Upper lobe of left lung (tissue), 6 donors: Measurements from ENCODE around the gene EGFL8. TPM values are rescaled to one million over a fixed set of nuclear protein-coding genes. Genes with fewer than 3 reads are reported as not detected.
A peak's percentile ranks its signal among the peaks of the same experiment; 100 is the strongest.

Source experiments
- ATAC-seq, 2 donors: fragments of 200-7000 bp; cut with Tn5 transposase; one replicate each; pipeline ENCODE4 v1.9.1; 2022; ENCODE audit warnings: mild to moderate bottlenecking in 2 of 2, moderate library complexity in 2 of 2; ENCODE audit not compliant: low FRiP score in 2 of 2
- DNase-seq, 2 donors: peaks; one replicate each; pipeline ENCODE4 v3.0.0-alpha.2; 2019 to 2020
- H3K27ac ChIP-seq, 4 donors: fragments of 200-600 bp; sonication (generic); one replicate each; pipeline ENCODE4 v1.5.1; 2016 to 2019
- H3K27me3 ChIP-seq, 4 donors: fragments of 200-600 bp; sonication (generic); one replicate each; pipeline ENCODE4 v1.5.1; 2017 to 2019
- H3K36me3 ChIP-seq, 4 donors: fragments of 200-600 bp; sonication (generic); one replicate each; pipeline ENCODE4 v1.5.1; 2016 to 2019
- H3K4me1 ChIP-seq, 4 donors: fragments of 200-600 bp; sonication (generic); one replicate each; pipeline ENCODE4 v1.5.1; 2018 to 2019
- H3K4me3 ChIP-seq, 4 donors: fragments of 200-600 bp; sonication (generic); one replicate each; pipeline ENCODE4 v1.5.1; 2017 to 2019; ENCODE audit warnings: mild to moderate bottlenecking in 2 of 4, moderate library complexity in 1 of 4
- H3K9me3 ChIP-seq, 4 donors: fragments of 200-600 bp; sonication (generic); one replicate each; pipeline ENCODE4 v1.5.1; 2018 to 2019
- EP300 ChIP-seq, 4 donors: sonication (generic); formaldehyde crosslinking; IDR thresholded peaks; one replicate each; pipeline ENCODE4 v1.5.1; 2017; ENCODE audit warnings: antibody characterized with exemption in 4 of 4, control low read depth in 2 of 4
- POLR2A ChIP-seq, 4 donors: fragments of 450-650 bp; IDR thresholded peaks; one replicate each; pipeline ENCODE4 v1.5.1; 2016 to 2017; ENCODE audit warnings: antibody characterized with exemption in 4 of 4, mild to moderate bottlenecking in 2 of 4
- POLR2AphosphoS5 ChIP-seq, 2 donors: sonication (generic); formaldehyde crosslinking; IDR thresholded peaks; one replicate each; pipeline ENCODE4 v1.5.1; 2017; ENCODE audit warnings: antibody characterized with exemption in 2 of 2
- WGBS, 2 donors: methylation state at CpG; one replicate each; pipeline ENCODE4 v1.1.5; 2017 to 2018; 5-methylcytosine and 5-hydroxymethylcytosine counted together
- small RNA-seq, 4 donors: library from RNA; depleted of rRNA; stranded (forward); fragments of <200 nt; gene quantifications; one replicate each; pipeline ENCODE3, GENCODE V24; 2016
- total RNA-seq, 6 donors: library from RNA; depleted of rRNA in 4 of 6; stranded (reverse); fragments of >200 nt in 4 of 6; gene quantifications; one replicate each; pipeline versions ENCODE4 v1.1.0 to v1.2.1, GENCODE V29; 2016 to 2021
- TF ChIP-seq, protein P1 (sequence below), 6 experiments: fragments of 450-650 bp in 4 of 6; fragments of 200-600 bp in 2 of 6; sonication (generic) in 2 of 6; IDR thresholded peaks; one replicate each; pipeline ENCODE4 v1.5.1; 2016 to 2019; ENCODE audit warnings: antibody characterized with exemption in 6 of 6
- donor health status: DM: no; HTN: no; CAD: no; lungs with moderate emphysema.
- donor health status: DM: no; HTN: yes; CAD: no; lungs with severe emphysema.

EGFL8 gene
- total RNA-seq, 6 donors from 2014 or later = 6.1 to 37.7 (median 9.6) TPM

DNA sequence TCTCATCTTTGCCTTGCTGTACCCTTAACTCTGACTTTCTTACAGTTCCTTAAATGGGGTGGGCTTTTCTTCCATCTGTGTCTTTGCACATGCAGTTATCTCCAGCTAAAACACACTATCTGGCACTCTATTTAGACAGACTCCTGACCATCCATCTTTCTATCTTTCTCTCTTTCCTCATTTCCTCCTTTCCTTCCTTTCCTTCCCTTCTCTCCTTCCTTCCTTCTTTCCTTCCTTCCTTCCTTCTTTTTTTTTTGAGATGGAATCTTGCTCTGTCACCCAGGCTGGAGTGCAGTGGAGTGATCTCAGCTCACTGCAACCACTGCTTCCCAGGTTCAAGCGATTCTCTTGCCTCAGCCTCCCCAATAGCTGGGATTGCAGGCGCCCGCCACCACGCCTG lies 51.2 kb downstream of the EGFL8 start:
- DNase-seq = no peak
- H3K36me3 ChIP-seq = peaks cover 0 to 77% (median 15%) of the 10 kb centered on the region in 4 donors
- WGBS, 2 donors = 93 to 97% methylated on average over 4 of the region's 4 CpGs
- ATAC-seq = no peak
- no peak for TF ChIP-seq POLR2A (IDR thresholded peaks at IDR 0.05)
- no peak overlapping the region for H3K4me3 ChIP-seq
- H3K4me1 ChIP-seq = no peaks in the 10 kb centered on the region
- H3K9me3 ChIP-seq = no peaks in the 10 kb centered on the region
- no peak overlapping the region for H3K27ac ChIP-seq
- no peaks in the 10 kb centered on the region for H3K27me3 ChIP-seq

DNA sequence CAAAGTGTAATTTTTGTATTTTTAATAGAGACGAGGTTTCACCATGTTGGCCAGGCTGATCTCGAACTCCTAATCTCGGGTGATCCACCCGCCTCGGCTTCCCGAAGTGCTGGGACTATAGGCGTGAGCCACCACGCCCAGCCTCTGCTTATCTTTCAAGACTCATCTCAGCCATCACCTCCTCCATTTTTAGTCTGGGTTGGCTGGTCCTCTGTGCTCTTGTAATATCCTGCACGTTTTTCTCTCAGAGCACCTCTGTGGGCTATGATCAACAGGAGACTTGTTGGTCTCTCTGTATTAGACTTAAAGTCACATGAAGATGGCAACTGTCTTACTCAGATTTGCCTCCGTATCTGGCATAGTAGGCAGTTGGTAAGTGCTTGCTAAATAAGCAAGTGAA lies 51.9 kb downstream of the EGFL8 start:
- H3K36me3 ChIP-seq = peaks cover 0 to 79% (median 17%) of the 10 kb centered on the region in 4 donors
- H3K4me3 ChIP-seq = no peak overlapping the region
- H3K9me3 ChIP-seq = no peaks in the 10 kb centered on the region
- no peak for DNase-seq
- no peak for ATAC-seq
- no peak for TF ChIP-seq POLR2AphosphoS5 (IDR thresholded peaks at IDR 0.05)
- TF ChIP-seq EP300 (IDR thresholded peaks at IDR 0.05) = no peak
- TF ChIP-seq, protein P1, sequence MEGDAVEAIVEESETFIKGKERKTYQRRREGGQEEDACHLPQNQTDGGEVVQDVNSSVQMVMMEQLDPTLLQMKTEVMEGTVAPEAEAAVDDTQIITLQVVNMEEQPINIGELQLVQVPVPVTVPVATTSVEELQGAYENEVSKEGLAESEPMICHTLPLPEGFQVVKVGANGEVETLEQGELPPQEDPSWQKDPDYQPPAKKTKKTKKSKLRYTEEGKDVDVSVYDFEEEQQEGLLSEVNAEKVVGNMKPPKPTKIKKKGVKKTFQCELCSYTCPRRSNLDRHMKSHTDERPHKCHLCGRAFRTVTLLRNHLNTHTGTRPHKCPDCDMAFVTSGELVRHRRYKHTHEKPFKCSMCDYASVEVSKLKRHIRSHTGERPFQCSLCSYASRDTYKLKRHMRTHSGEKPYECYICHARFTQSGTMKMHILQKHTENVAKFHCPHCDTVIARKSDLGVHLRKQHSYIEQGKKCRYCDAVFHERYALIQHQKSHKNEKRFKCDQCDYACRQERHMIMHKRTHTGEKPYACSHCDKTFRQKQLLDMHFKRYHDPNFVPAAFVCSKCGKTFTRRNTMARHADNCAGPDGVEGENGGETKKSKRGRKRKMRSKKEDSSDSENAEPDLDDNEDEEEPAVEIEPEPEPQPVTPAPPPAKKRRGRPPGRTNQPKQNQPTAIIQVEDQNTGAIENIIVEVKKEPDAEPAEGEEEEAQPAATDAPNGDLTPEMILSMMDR (IDR thresholded peaks at IDR 0.05) = no peak
- no peak for TF ChIP-seq POLR2A (IDR thresholded peaks at IDR 0.05)
- H3K27me3 ChIP-seq = no peaks in the 10 kb centered on the region
- no peaks in the 10 kb centered on the region for H3K4me1 ChIP-seq
- no peak overlapping the region for H3K27ac ChIP-seq
- 87 to 91% methylated on average over 10 of the region's 10 CpGs for WGBS, 2 donors

DNA sequence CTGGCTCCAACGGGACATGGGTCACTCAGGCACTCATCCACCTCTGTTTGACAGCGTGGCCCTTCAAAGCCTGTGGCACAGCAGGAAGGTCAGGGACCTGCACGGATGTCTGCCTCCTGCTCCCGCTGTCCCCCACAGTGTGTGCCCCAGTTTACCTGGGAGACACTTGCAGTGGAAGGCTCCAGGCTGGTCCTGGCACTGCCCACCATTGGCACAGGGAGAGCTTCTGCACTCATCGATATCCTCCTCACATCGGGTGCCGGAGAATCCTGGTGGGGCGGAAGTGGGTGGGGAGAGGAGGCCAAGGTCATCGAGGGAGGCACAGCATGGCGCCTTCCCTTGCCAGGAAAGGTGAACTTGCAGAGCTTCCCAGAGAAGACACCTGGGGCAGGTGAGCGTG lies 52.6 kb downstream of the EGFL8 start:
- no peak for ATAC-seq
- Histone ChIP-seq H3K4me1 (peaks cover under 1 to 4% (median 3%) of the 10 kb centered on the region in 4 donors), H3K4me3 (no peak overlapping the region), H3K27ac (no peak overlapping the region), H3K36me3 (peaks cover 0 to 83% (median 17%) of the 10 kb centered on the region in 4 donors), H3K27me3 (no peaks in the 10 kb centered on the region), H3K9me3 (no peaks in the 10 kb centered on the region)
- peak in 1 of 2 donors; percentile 7 for DNase-seq
- 79 to 83% methylated on average over 6 to 11 of the region's 11 CpGs for WGBS, 2 donors
- TF ChIP-seq POLR2A (IDR thresholded peaks at IDR 0.05) = no peak
- TF ChIP-seq POLR2AphosphoS5 (IDR thresholded peaks at IDR 0.05) = no peak
- TF ChIP-seq, protein P1 (IDR thresholded peaks at IDR 0.05) = no peak
- TF ChIP-seq EP300 (IDR thresholded peaks at IDR 0.05) = no peak

Small RNA genes within 50 kb of the gene (small RNA-seq; reads per million reads assigned to genes)
- 0 reads per million in 4 donors for gene AL662884.1
- 0 reads per million in 4 donors for gene MIR6833

Other genes starting within 250 kb of the EGFL8 start
- gene C2, start 236.9 kb upstream of the EGFL8 start, total RNA-seq = 100 to 1,000 TPM; 119 to 322 (median 233) TPM
- gene CFB, start 218.5 kb upstream of the EGFL8 start, total RNA-seq = 100 to 1,000 TPM in 1 of 6 donors, 10 to 100 TPM in 5; 15.0 to 199 (median 58.1) TPM
- 10 to 100 TPM; 42.8 to 84.2 (median 63.0) TPM for gene NELFE, start 205.6 kb upstream of the EGFL8 start, total RNA-seq
- gene SKIC2, start 205.4 kb upstream of the EGFL8 start, total RNA-seq = 100 to 1,000 TPM in 1 of 6 donors, 10 to 100 TPM in 5; 27.7 to 172 (median 58.6) TPM
- gene DXO, start 192.5 kb upstream of the EGFL8 start, total RNA-seq = 10 to 100 TPM; 14.1 to 40.9 (median 19.3) TPM
- 100 to 1,000 TPM in 4 of 6 donors, 10 to 100 TPM in 2; 89.8 to 217 (median 139) TPM for gene C4A, start 182.5 kb upstream of the EGFL8 start, total RNA-seq
- gene C4B, start 149.8 kb upstream of the EGFL8 start, total RNA-seq = 100 to 1,000 TPM in 3 of 6 donors, 10 to 100 TPM in 3; 85.7 to 193 (median 97.7) TPM
- 1 to 10 TPM in 5 of 6 donors, under 1 TPM in 1; 0.30 to 2.3 (median 1.2) TPM for gene CYP21A2, start 126.2 kb upstream of the EGFL8 start, total RNA-seq
- gene TNXB, start 55.3 kb upstream of the EGFL8 start, total RNA-seq = 100 to 1,000 TPM in 4 of 6 donors, 10 to 100 TPM in 2; 58.1 to 206 (median 151) TPM
- gene ATF6B, start 36.3 kb upstream of the EGFL8 start, total RNA-seq = 100 to 1,000 TPM in 3 of 6 donors, 10 to 100 TPM in 3; 35.3 to 230 (median 95.8) TPM
- gene FKBPL, start 34.3 kb upstream of the EGFL8 start, total RNA-seq = 1 to 10 TPM in 5 of 6 donors, not detected in 1; 1.4 to 5.6 (median 4.6) TPM
- gene PRRT1, start 12.7 kb upstream of the EGFL8 start, total RNA-seq = 1 to 10 TPM in 2 of 6 donors, under 1 TPM in 3, not detected in 1; 0.69 to 6.3 (median 0.98) TPM
- 10 to 100 TPM in 5 of 6 donors, 1 to 10 TPM in 1; 7.0 to 64.8 (median 16.8) TPM for gene PPT2, start 10.5 kb upstream of the EGFL8 start, total RNA-seq
- gene AGPAT1, start 11.5 kb downstream of the EGFL8 start, total RNA-seq = 10 to 100 TPM; 25.9 to 54.5 (median 32.6) TPM
- 10 to 100 TPM; 23.0 to 73.6 (median 59.1) TPM for gene RNF5, start 13.8 kb downstream of the EGFL8 start, total RNA-seq
- gene AGER, start 19.7 kb downstream of the EGFL8 start, total RNA-seq = 1,000 to 10,000 TPM in 5 of 6 donors, 100 to 1,000 TPM in 1; 543 to 2,806 (median 1,294) TPM
- gene PBX2, start 25.6 kb downstream of the EGFL8 start, total RNA-seq = 100 to 1,000 TPM in 1 of 6 donors, 10 to 100 TPM in 5; 78.6 to 147 (median 93.4) TPM
- 10 to 100 TPM; 18.9 to 80.4 (median 30.6) TPM for gene GPSM3, start 28.0 kb downstream of the EGFL8 start, total RNA-seq
- 100 to 1,000 TPM in 2 of 6 donors, 10 to 100 TPM in 4; 27.0 to 139 (median 65.1) TPM for gene NOTCH4, start 59.5 kb downstream of the EGFL8 start, total RNA-seq
- not detected for gene TSBP1, start 207.3 kb downstream of the EGFL8 start, total RNA-seq
- gene BTNL2, start 242.6 kb downstream of the EGFL8 start, total RNA-seq = not detected